IMR-90 (cell line): ENCODE data around the gene ITPR2. TPM values are rescaled to one million over a fixed set of nuclear protein-coding genes. Genes with fewer than 3 reads are reported as not detected.

Source experiments
- ATAC-seq: fragments of 200-7000 bp; cut with Tn5 transposase; 2 replicates; pipeline ENCODE4 v1.9.1; 2020; ENCODE audit warnings: low read depth, mild to moderate bottlenecking, moderate library complexity
- BruUV-seq: library from RNA; stranded (reverse); fragments of 400-500 nt; replicated peaks from 2 replicates; lab custom pipeline; 2021; lab: Mats Ljungman, UMichigan
- CTCF ChIA-PET: fragments of 300-600 bp; formaldehyde crosslinking; extraction: SDS; loops from one replicate; lab custom pipeline; 2021; ENCODE audit warnings: antibody characterized with exemption; lab: Yijun Ruan, JAX
- POLR2A ChIA-PET: fragments of 300-600 bp; sonication (Branson Sonifier 250); formaldehyde crosslinking; loops from one replicate; lab custom pipeline; 2022; ENCODE audit warnings: antibody characterized with exemption; ENCODE audit not compliant: unreplicated experiment; lab: Charles Lee
- DNase-seq: peaks from one replicate; pipeline ENCODE4 v3.0.0; 2013
- H2AFZ ChIP-seq: replicated peaks from 2 replicates; pipeline ENCODE3; 2013; ENCODE audit warnings: low read length, mild to moderate bottlenecking; ENCODE audit not compliant: poor library complexity
- H2AK5ac ChIP-seq: 2 replicates; pipeline ENCODE4 v1.6.1; 2013; ENCODE audit warnings: low read depth, low read length, inconsistent platforms
- H2AK9ac ChIP-seq: replicated peaks from 2 replicates; pipeline ENCODE3; 2013; ENCODE audit warnings: mild to moderate bottlenecking, low read depth, low read length, moderate library complexity; ENCODE audit not compliant: poor library complexity
- H2BK120ac ChIP-seq: 2 replicates; pipeline ENCODE4 v1.6.1; 2013; ENCODE audit warnings: low read depth, low read length, inconsistent platforms
- H2BK15ac ChIP-seq: 3 replicates; pipeline ENCODE4 v1.6.1; 2013; ENCODE audit warnings: low read depth, low read length, inconsistent platforms
- H2BK20ac ChIP-seq: 2 replicates; pipeline ENCODE4 v1.6.1; 2013; ENCODE audit warnings: low read depth, mild to moderate bottlenecking, inconsistent platforms, low read length, moderate library complexity
- H2BK5ac ChIP-seq: 2 replicates; pipeline ENCODE4 v1.6.1; 2013; ENCODE audit warnings: mild to moderate bottlenecking, low read depth, low read length, inconsistent platforms; ENCODE audit not compliant: poor library complexity, severe bottlenecking
- H3K14ac ChIP-seq: replicated peaks from 2 replicates; pipeline ENCODE4 v1.6.1; 2013; ENCODE audit warnings: low read depth, low read length, inconsistent platforms
- H3K18ac ChIP-seq: 2 replicates; pipeline ENCODE4 v1.6.1; 2013; ENCODE audit warnings: low read depth, low read length, control low read depth
- H3K23ac ChIP-seq: 2 replicates; pipeline ENCODE4 v1.6.1; 2013; ENCODE audit warnings: low read depth, low read length, inconsistent platforms
- H3K27ac ChIP-seq: 2 replicates; pipeline ENCODE4 v1.5.1; 2013; ENCODE audit warnings: mild to moderate bottlenecking, control low read depth, low read length; ENCODE audit not compliant: insufficient read depth
- H3K27me3 ChIP-seq: 2 replicates; pipeline ENCODE4 v1.6.1; 2013; ENCODE audit warnings: low read length; ENCODE audit not compliant: control insufficient read depth, insufficient read depth
- H3K36me3 ChIP-seq: 2 replicates; pipeline ENCODE4 v1.6.1; 2013; ENCODE audit warnings: low read length, mixed read lengths; ENCODE audit not compliant: control insufficient read depth, insufficient read depth
- H3K4ac ChIP-seq: 2 replicates; pipeline ENCODE4 v1.6.1; 2013; ENCODE audit warnings: low read depth, low read length, inconsistent platforms
- H3K4me1 ChIP-seq: 2 replicates; pipeline ENCODE4 v1.6.1; 2013; ENCODE audit warnings: low read length, mixed read lengths; ENCODE audit not compliant: control insufficient read depth, insufficient read depth
- H3K4me2 ChIP-seq: 2 replicates; pipeline ENCODE4 v1.6.1; 2013; ENCODE audit warnings: low read depth, mild to moderate bottlenecking, control low read depth, low read length, moderate library complexity
- H3K4me3 ChIP-seq: 2 replicates; pipeline ENCODE4 v1.5.1; 2013; ENCODE audit warnings: low read depth, mild to moderate bottlenecking, control low read depth, low read length, moderate library complexity; ENCODE audit not compliant: insufficient read depth
- H3K56ac ChIP-seq: 2 replicates; pipeline ENCODE4 v1.6.1; 2013; ENCODE audit warnings: low read length, inconsistent platforms; ENCODE audit not compliant: insufficient read depth; ENCODE audit errors: extremely low read depth
- H3K79me1 ChIP-seq, 2 experiments: 2 replicates each; pipeline ENCODE4 v1.6.1; 2013; ENCODE audit warnings: low read length in 2 of 2, inconsistent platforms in 1 of 2, low read depth in 1 of 2
- H3K9ac ChIP-seq: 2 replicates; pipeline ENCODE4 v1.6.1; 2013; ENCODE audit warnings: low read depth, low read length, control low read depth
- H3K9me1 ChIP-seq: 2 replicates; pipeline ENCODE4 v1.6.1; 2013; ENCODE audit warnings: low read length, inconsistent platforms; ENCODE audit not compliant: insufficient read depth
- H3K9me3 ChIP-seq: 2 replicates; pipeline ENCODE4 v1.6.1; 2013; ENCODE audit warnings: low read length; ENCODE audit not compliant: control insufficient read depth, insufficient read depth
- H4K20me1 ChIP-seq: 2 replicates; pipeline ENCODE4 v1.6.1; 2013; ENCODE audit warnings: low read length, inconsistent platforms; ENCODE audit not compliant: insufficient read depth
- H4K5ac ChIP-seq: 2 replicates; pipeline ENCODE4 v1.6.1; 2013; ENCODE audit warnings: mild to moderate bottlenecking, low read depth, low read length, control low read depth
- H4K8ac ChIP-seq, 2 experiments: 2 replicates each; pipeline ENCODE4 v1.6.1; 2013; ENCODE audit warnings: low read depth in 2 of 2, low read length in 2 of 2, control low read depth in 1 of 2, inconsistent platforms in 1 of 2
- H4K91ac ChIP-seq: 2 replicates; pipeline ENCODE4 v1.6.1; 2013; ENCODE audit warnings: low read depth, low read length, inconsistent platforms; ENCODE audit not compliant: insufficient read depth
- MAFK ChIP-seq: IDR thresholded peaks from 2 replicates; pipeline ENCODE4 v1.6.1; 2012; ENCODE audit warnings: low read depth, low read length, improper control_type of control experiment
- NFE2L2 ChIP-seq: fragments of 150-350 bp; IDR thresholded peaks from 2 replicates; pipeline ENCODE4 v1.6.1; 2016; ENCODE audit warnings: low read depth, mild to moderate bottlenecking, low read length
- POLR2A ChIP-seq: IDR thresholded peaks from 2 replicates; pipeline ENCODE4 v1.6.1; 2012; ENCODE audit warnings: mild to moderate bottlenecking, low read depth, low read length
- RCOR1 ChIP-seq: IDR thresholded peaks from 2 replicates; pipeline ENCODE4 v1.6.1; 2012; ENCODE audit warnings: mild to moderate bottlenecking, low read length, improper control_type of control experiment; ENCODE audit not compliant: insufficient replicate concordance
- WGBS, 2 experiments: methylation state at CpG; one replicate each; pipeline versions ENCODE4 v1.1.5 to v1.1.7; 2013; ENCODE audit warnings: missing lambda C conversion rate in 2 of 2; ENCODE audit not compliant: insufficient read length in 1 of 2; ENCODE audit errors: extremely low coverage in 2 of 2; 5-methylcytosine and 5-hydroxymethylcytosine counted together
- dilution Hi-C: fragments of 300-500 bp; cut with HindIII; formaldehyde crosslinking; loops from one replicate; pipeline ENCODE4 v1.14.3; 2018; ENCODE audit warnings: low sequenced_read_pairs; ENCODE audit not compliant: unreplicated experiment
- in situ Hi-C: fragments of 300-500 bp; cut with MboI; formaldehyde crosslinking; loops from 3 replicates; pipeline ENCODE4 v1.14.3; 2019; ENCODE audit warnings: low sequenced_read_pairs, inconsistent platforms, mixed read lengths
- intact Hi-C: fragments of 100-400 bp; cut with micrococcal nuclease; formaldehyde crosslinking; loops from 2 replicates; pipeline ENCODE4 v1.10.0; 2022
- polyA plus RNA-seq, 3 experiments: library from polyadenylated mRNA; depleted of rRNA; stranded (reverse); fragments of >200 nt; gene quantifications; 2 replicates each; pipeline ENCODE4 v1.2.3, GENCODE V29; 2012; ENCODE audit warnings: low replicate concordance in 1 of 3
- total RNA-seq: library from RNA; depleted of rRNA; stranded (reverse); fragments of >200 nt; gene quantifications from 2 replicates; pipeline ENCODE4 v1.2.3, GENCODE V29; 2012

ITPR2 gene
- total and polyA plus RNA-seq, 2 of the 4 experiments (the other 2 are of a cell fraction), result 1.2 to 9.0 TPM

- no peaks in the 10 kb centered on the region for H3K9me3 ChIP-seq
- POLR2A ChIA-PET, result no interaction called here
- no peak for ATAC-seq
- no peak overlapping the region for H2BK120ac ChIP-seq
- no peak overlapping the region for H2AFZ ChIP-seq
- WGBS, 2 experiments, result 40% methylated on average over 2 of the region's 5 CpGs; no CpG with 5 or more reads in 1 of the 2 experiments
- no peaks in the 10 kb centered on the region for H4K20me1 ChIP-seq
- H3K36me3 ChIP-seq, result no peaks in the 10 kb centered on the region
- no peak overlapping the region for H3K4ac ChIP-seq
- H3K4me2 ChIP-seq, result no peak overlapping the region
- H4K5ac ChIP-seq, result no peak overlapping the region
- no TSS peak for BruUV-seq
- H3K18ac ChIP-seq, result no peak overlapping the region
- 0 out of 2 replicates have a peak, but pooled peaks cover 2% of the 10 kb centered on the region for H3K9me1 ChIP-seq
- no peak overlapping the region for H4K91ac ChIP-seq
- in situ Hi-C loops, result no loop called here
- H3K4me3 ChIP-seq, result no peak overlapping the region
- no peak overlapping the region for H2BK20ac ChIP-seq
- H3K9ac ChIP-seq, result no peak overlapping the region
- no peaks in the 10 kb centered on the region; the same call in 1 of the 2 replicates for H3K4me1 ChIP-seq
- no peak overlapping the region for H3K27ac ChIP-seq
- no peak overlapping the region for H2AK5ac ChIP-seq
- H2AK9ac ChIP-seq, result no peak overlapping the region
- intact Hi-C loops, result no loop called here
- H3K79me1 ChIP-seq, result no peaks in the 10 kb centered on the region
- TF ChIP-seq NFE2L2 (no peak), MAFK (no peak), RCOR1 (no peak), POLR2A (no peak)
- DNase-seq, result peak; percentile 53
- dilution Hi-C loops, result no loop called here
- H4K8ac ChIP-seq, result no peak overlapping the region
- peak overlapping the region; percentile 61; the same call in 1 of the 2 replicates for H3K14ac ChIP-seq
- no peak overlapping the region for H2BK15ac ChIP-seq
- CTCF ChIA-PET, result no interaction called here
- H3K27me3 ChIP-seq, result no peaks in the 10 kb centered on the region
- H3K23ac ChIP-seq, result no peak overlapping the region
- H2BK5ac ChIP-seq, result no peak overlapping the region
- H3K56ac ChIP-seq, result no peak overlapping the region
Measured at GRCh38 chr12:26564391-26564790, 268.6 kb downstream of the ITPR2 start.
